HG03442 (cell line): ENCODE data around the gene E2F7.

ENCODE experiments used
- ATAC-seq: cut with Tn5 transposase; IDR thresholded peaks from one replicate; pipeline ENCODE4 v1.9.1; 2021; ENCODE audit warnings: mild to moderate bottlenecking, moderate library complexity; ENCODE audit not compliant: unreplicated experiment

E2F7 gene

GRCh38 chr12:77023501-77023900 is 41.9 kb downstream of the E2F7 start:
- ATAC-seq: no peak

GRCh38 chr12:77019920-77020319 is 45.4 kb downstream of the E2F7 start:
- ATAC-seq: no peak

DNA sequence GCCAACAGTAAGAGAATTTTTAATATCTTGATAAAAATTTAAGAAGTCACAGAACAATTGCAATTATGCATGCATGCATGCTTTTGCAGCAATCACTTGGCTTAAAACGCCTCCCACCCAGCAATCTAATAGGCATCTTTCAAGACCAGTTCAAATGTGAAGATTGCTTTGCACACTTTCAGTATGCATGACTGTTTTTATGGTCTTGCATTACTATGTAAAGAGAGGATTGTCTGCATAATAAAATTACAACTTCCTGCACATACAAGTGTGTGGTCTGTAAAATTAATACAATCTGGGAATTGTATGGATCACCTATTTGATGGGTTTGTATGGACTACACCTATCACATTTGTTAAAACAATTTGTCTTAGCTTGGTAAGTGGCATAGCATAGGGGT is 48.8 kb downstream of the E2F7 start:
- no peak for ATAC-seq

GRCh38 chr12:77013091-77013490 is 52.3 kb downstream of the E2F7 start:
- ATAC-seq: no peak

DNA sequence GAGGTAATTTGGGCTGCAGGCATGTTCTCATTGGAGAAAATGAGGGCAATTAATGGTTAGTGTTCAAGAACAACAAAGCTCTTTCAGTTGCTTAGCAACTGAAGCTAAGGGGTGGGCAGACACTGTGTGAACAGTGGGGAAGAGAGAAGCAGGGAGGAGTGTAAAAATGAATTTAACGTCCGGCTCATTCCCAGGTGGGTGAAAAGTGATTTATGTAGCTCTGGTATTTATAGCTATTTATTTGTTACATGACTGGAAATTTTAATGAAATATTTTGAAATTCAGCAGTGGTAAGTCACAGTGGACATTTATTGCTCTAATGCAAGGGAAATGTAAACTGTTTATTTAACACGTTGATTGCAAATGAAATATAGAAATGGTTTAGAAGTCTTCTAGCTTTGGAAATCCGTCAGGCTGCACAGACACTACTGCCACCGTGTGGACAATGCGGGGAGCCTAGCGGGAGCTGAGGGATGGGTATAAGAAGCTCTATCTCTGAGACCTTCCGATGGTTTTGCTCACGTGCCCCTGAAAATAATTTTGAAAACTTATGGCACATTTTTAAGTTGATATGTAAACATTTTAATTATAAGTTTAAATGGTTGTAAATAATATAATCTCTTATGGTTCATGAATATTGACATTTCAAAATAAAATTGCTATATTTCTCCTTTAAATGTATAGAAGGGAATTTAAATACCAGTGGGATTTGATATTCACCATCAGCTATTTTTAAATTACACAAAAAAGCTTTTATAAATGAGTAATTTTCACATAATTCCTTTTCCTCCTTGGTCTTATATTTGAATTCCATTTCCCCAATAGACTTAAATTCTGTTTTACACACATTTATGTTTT is 54.4 kb downstream of the E2F7 start:
- ATAC-seq: peak; percentile 95

- no peak for ATAC-seq
These were observed 57.9 kb downstream of the E2F7 start for GRCh38 chr12:77007476-77007875.

DNA sequence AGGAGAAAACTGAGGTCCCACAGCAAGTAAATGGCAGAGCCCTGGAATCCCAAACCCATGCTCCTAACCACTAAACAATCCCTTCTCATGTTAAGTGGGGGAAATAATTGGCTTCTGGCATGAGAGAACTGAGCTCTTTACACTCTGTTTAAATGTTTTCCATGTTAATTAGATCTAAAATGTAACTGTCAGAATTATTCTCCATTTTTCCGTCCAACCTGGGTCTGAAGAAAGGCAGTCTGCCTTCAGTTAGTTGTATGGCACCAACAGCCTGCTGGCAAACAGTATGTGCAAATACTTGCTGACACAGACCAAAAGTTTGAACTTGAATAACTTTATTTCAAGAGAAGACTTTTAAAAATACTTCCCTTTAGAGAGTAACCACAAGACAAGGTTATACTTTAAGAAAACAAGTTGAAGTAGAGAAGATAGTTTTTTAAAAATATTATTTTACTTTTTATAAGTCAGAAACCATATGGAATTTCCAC is 59.7 kb downstream of the E2F7 start:
- ATAC-seq: no peak

DNA sequence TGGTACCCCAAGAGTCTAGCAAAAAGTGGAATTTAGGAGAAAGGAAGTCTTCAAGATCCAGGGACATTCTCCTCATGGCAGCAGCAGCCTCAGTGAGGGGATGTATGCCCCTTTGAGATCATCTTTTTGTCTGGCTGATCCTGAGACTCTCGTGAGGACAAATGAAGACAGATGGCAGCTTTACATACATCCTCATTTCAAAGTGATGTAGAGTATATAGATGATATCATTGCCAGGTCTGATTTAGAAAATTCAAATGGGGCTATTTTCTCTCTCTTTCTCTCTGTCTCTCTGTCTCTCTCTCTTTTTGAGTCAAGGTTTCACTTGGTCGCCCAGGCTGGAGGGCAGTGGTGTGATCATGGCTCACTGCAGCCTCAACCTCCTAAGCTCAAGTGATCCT is 61.5 kb downstream of the E2F7 start:
- ATAC-seq: no peak

- no peak for ATAC-seq
These were observed 62.1 kb downstream of the E2F7 start for GRCh38 chr12:77003246-77003645.

GRCh38 chr12:77002382-77002781 is 63.0 kb downstream of the E2F7 start:
- no peak for ATAC-seq

DNA sequence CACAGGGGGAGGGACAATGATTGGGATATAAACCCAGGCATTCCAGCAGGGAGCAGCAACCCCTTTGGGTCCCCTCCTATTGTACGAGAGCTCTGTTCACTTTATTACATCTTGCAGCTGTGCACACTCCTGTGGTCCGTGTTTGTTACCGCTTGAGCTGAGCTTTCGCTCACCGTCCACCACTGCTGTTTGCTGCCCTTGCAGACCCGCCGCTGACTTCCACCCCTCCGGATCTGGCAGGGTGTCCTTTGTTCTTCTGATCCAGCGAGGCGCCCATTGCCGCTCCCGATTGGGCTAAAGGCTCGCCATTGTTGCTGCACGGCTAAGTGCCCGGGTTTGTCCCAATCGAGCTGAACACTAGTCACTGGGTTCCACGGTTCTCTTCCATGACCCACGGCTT is 64.1 kb downstream of the E2F7 start:
- ATAC-seq: no peak

- ATAC-seq: no peak
These were observed 66.3 kb downstream of the E2F7 start for GRCh38 chr12:76998908-76999556.

DNA sequence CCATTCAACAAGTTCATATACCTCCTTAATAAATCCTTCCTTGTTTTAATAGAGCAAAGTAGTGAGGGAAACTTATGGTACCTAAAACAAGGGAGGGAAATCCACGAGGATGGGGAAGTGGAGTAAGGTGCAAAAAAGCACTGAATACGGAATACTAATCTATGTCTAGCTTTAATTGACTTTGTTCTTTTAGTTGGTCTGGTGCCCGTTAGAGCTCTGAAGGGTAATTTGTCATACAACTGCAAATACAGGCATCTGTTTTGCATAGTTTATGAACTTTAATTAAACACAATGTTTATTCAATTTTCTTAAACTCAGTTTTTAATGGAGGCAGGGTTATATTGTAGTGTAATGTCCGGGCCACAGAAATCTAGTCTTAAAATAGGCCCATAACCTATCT is 67.0 kb downstream of the E2F7 start:
- ATAC-seq: no peak

DNA sequence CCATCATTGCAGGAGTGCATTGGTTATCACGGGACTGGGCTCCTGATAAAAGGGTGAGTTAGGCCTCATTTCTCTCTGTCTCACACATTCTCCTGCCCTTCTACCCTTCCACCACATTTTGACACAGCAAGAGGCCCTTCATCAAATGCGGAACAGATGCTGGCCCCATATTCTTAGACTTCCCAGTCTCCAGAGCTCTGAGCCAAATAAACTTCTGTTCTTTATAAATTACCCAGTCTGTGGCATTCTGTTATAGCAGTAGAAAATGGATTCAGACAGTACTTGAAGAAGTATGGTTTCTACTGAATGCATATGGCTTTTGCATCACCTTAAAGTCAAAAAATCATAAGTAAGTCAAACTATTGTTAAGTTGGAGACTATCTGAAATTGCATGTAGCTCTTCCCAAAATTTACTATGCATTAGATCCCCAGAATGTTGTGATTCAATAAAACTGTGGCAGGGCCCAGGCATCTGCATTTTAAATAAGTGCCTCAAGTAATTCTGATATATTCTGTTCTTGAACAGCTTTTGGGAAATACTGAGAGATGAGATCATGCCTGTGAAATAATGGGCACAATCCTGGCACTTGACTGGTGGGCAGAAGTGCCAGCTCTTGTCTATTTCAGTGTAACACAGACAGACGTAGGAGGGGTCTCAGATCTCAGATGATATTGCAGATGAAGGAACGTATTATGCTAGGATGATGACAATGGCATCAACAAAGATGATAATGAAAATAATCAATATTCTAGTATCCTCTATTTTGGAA is 68.2 kb downstream of the E2F7 start:
- ATAC-seq: no peak

GRCh38 chr12:76990716-76991115 is 74.7 kb downstream of the E2F7 start:
- no peak for ATAC-seq

- ATAC-seq: no peak
These were observed 80.8 kb downstream of the E2F7 start for GRCh38 chr12:76984566-76984965.

GRCh38 chr12:76983420-76983819 is 81.9 kb downstream of the E2F7 start:
- ATAC-seq: no peak

- ATAC-seq: no peak
These were observed 85.2 kb downstream of the E2F7 start for GRCh38 chr12:76980196-76980595.

- no peak for ATAC-seq
These were observed 88.5 kb downstream of the E2F7 start for GRCh38 chr12:76976777-76977382.
